HepG2 (cell line): Measurements from ENCODE around the gene MCEE. TPM values are rescaled to one million over a fixed set of nuclear protein-coding genes. Genes with fewer than 3 reads are reported as not detected.
A peak's percentile ranks its signal among the peaks of the same experiment; 100 is the strongest.

Experiments used
- AHDC1 ChIP-seq: sonication (generic); formaldehyde crosslinking; IDR thresholded peaks from 2 replicates; pipeline ENCODE4 v1.5.1; 2020; ENCODE audit warnings: mild to moderate bottlenecking, missing genetic modification reagents, borderline replicate concordance
- ELF1 ChIP-seq: sonication (generic); formaldehyde crosslinking; IDR thresholded peaks from 2 replicates; pipeline ENCODE4 v1.4.0; 2020; ENCODE audit warnings: missing genetic modification reagents
- EZH2 ChIP-seq: conservative IDR thresholded peaks from 2 replicates; pipeline ENCODE4 v1.6.1; 2012; ENCODE audit warnings: mild to moderate bottlenecking, low read depth, low read length, moderate library complexity
- HNRNPLL ChIP-seq: fragments of 200-400 bp; formaldehyde crosslinking; IDR thresholded peaks from 2 replicates; pipeline ENCODE4 v1.6.1; 2017; ENCODE audit warnings: mild to moderate bottlenecking, low read depth, low read length; ENCODE audit not compliant: poor library complexity, severe bottlenecking
- HOXA3 ChIP-seq: sonication (generic); formaldehyde crosslinking; IDR thresholded peaks from 2 replicates; pipeline ENCODE4 v1.5.0; 2020; ENCODE audit warnings: missing genetic modification reagents
- MAFG ChIP-seq: sonication (generic); formaldehyde crosslinking; IDR thresholded peaks from 2 replicates; pipeline ENCODE4 v1.5.1; 2020; ENCODE audit warnings: mild to moderate bottlenecking, missing genetic modification reagents
- MED8 ChIP-seq: sonication (generic); formaldehyde crosslinking; IDR thresholded peaks from 2 replicates; pipeline ENCODE4 v1.8.1; 2023; ENCODE audit warnings: mild to moderate bottlenecking, missing genetic modification reagents; ENCODE audit not compliant: insufficient replicate concordance
- MLXIP ChIP-seq: sonication (generic); formaldehyde crosslinking; IDR thresholded peaks from 2 replicates; pipeline ENCODE4 v1.9.0; 2021; ENCODE audit warnings: missing genetic modification reagents, borderline replicate concordance
- SATB2 ChIP-seq: sonication (generic); formaldehyde crosslinking; IDR thresholded peaks from 2 replicates; pipeline ENCODE4 v1.5.0; 2020; ENCODE audit warnings: missing genetic modification reagents
- TP53 ChIP-seq: sonication (generic); formaldehyde crosslinking; conservative IDR thresholded peaks from 2 replicates; pipeline ENCODE4 v1.4.0; 2020; ENCODE audit warnings: missing genetic modification reagents
- ZBTB1 ChIP-seq: sonication (generic); formaldehyde crosslinking; IDR thresholded peaks from 2 replicates; pipeline ENCODE4 v1.4.0; 2020; ENCODE audit warnings: missing genetic modification reagents, borderline replicate concordance
- ZFY ChIP-seq: sonication (generic); formaldehyde crosslinking; IDR thresholded peaks from 2 replicates; pipeline ENCODE4 v1.4.0; 2020; ENCODE audit warnings: missing genetic modification reagents
- ZNF3 ChIP-seq: IDR thresholded peaks from 2 replicates; pipeline ENCODE4 v1.7.0; 2017; ENCODE audit warnings: inconsistent platforms
- ZNF34 ChIP-seq: sonication (generic); formaldehyde crosslinking; IDR thresholded peaks from 2 replicates; pipeline ENCODE4 v1.4.0; 2020; ENCODE audit warnings: mild to moderate bottlenecking, missing genetic modification reagents, borderline replicate concordance
- ZNF614 ChIP-seq: IDR thresholded peaks from 2 replicates; pipeline ENCODE4 v1.6.1; 2018; ENCODE audit warnings: missing biosample characterization, missing genetic modification reagents, inconsistent platforms, borderline replicate concordance
- ZNF615 ChIP-seq: sonication (generic); formaldehyde crosslinking; IDR thresholded peaks from 2 replicates; pipeline ENCODE4 v1.5.0; 2020; ENCODE audit warnings: mild to moderate bottlenecking, missing genetic modification reagents, borderline replicate concordance
- ZNF747 ChIP-seq: sonication (generic); formaldehyde crosslinking; IDR thresholded peaks from 2 replicates; pipeline ENCODE4 v1.8.1; 2023; ENCODE audit warnings: missing genetic modification reagents, mild to moderate bottlenecking, borderline replicate concordance
- ZNF850 ChIP-seq: sonication (generic); formaldehyde crosslinking; conservative IDR thresholded peaks from 2 replicates; pipeline ENCODE4 v1.9.0; 2021; ENCODE audit warnings: mild to moderate bottlenecking, missing genetic modification reagents
- polyA plus RNA-seq, 8 experiments: library from polyadenylated mRNA; depleted of rRNA in 3 of 8; stranded (reverse) in 7 of 8; unstranded in 1 of 8; fragments of >200 nt; fragmentation: Illumina TruSeq in 4 of 8; extraction: Trizol in 4 of 8; gene quantifications; 2 replicates each; pipeline versions ENCODE4 v1.2.1 to v1.2.3, GENCODE V29; 2011 to 2016; ENCODE audit warnings: low read depth in 4 of 8, missing spikeins in 1 of 8, mixed read lengths in 1 of 8; ENCODE audit not compliant: insufficient read depth in 1 of 8
- total RNA-seq, 5 experiments: library from RNA; depleted of rRNA; stranded (reverse); fragments of >200 nt; fragmentation: Illumina TruSeq; extraction: Trizol; gene quantifications; 2 replicates each; pipeline ENCODE4 v1.2.3, GENCODE V29; 2016; ENCODE audit warnings: low read depth in 1 of 5
- TF ChIP-seq, protein P1 (sequence below): sonication (generic); formaldehyde crosslinking; IDR thresholded peaks from 2 replicates; pipeline ENCODE4 v1.8.0; 2022; ENCODE audit warnings: mild to moderate bottlenecking, missing genetic modification reagents
- TF ChIP-seq, protein P2 (sequence below): IDR thresholded peaks from 2 replicates; pipeline ENCODE4 v1.6.1; 2016; ENCODE audit warnings: low read depth

MCEE gene
- total and polyA plus RNA-seq, 2 of the 13 experiments (the other 11 are each of a cell fraction or from before 2014, with no cell fraction given): 32.0 to 66.9 TPM

- TF ChIP-seq AHDC1 (CRISPR knock-in tag) (no peak), SATB2 (no peak), ZNF34 (CRISPR knock-in tag) (no peak), MAFG (CRISPR knock-in tag) (no peak), HOXA3 (CRISPR knock-in tag) (peak; percentile 44; the same call in 1 of the 2 replicates), HNRNPLL (no peak), TP53 (CRISPR knock-in tag) (no peak), ZNF615 (CRISPR knock-in tag) (no peak), ZNF850 (no peak), ZNF3 (CRISPR knock-in tag) (no peak), EZH2 (no peak), ZBTB1 (no peak), ZNF747 (no peak), ZFY (no peak), ELF1 (CRISPR knock-in tag) (no peak), MED8 (CRISPR knock-in tag) (no peak), MLXIP (CRISPR knock-in tag) (no peak), ZNF614 (no peak)
- TF ChIP-seq, protein P1, sequence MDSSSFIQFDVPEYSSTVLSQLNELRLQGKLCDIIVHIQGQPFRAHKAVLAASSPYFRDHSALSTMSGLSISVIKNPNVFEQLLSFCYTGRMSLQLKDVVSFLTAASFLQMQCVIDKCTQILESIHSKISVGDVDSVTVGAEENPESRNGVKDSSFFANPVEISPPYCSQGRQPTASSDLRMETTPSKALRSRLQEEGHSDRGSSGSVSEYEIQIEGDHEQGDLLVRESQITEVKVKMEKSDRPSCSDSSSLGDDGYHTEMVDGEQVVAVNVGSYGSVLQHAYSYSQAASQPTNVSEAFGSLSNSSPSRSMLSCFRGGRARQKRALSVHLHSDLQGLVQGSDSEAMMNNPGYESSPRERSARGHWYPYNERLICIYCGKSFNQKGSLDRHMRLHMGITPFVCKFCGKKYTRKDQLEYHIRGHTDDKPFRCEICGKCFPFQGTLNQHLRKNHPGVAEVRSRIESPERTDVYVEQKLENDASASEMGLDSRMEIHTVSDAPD: no peak
- TF ChIP-seq, protein P2, sequence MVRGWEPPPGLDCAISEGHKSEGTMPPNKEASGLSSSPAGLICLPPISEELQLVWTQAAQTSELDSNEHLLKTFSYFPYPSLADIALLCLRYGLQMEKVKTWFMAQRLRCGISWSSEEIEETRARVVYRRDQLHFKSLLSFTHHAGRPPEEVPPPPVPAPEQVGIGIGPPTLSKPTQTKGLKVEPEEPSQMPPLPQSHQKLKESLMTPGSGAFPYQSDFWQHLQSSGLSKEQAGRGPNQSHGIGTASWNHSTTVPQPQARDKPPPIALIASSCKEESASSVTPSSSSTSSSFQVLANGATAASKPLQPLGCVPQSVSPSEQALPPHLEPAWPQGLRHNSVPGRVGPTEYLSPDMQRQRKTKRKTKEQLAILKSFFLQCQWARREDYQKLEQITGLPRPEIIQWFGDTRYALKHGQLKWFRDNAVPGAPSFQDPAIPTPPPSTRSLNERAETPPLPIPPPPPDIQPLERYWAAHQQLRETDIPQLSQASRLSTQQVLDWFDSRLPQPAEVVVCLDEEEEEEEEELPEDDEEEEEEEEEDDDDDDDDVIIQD: no peak
Measured at GRCh38 chr2:71136174-71136573, 6.1 kb upstream of the MCEE start (continued).
